ENCODE results near the gene SSR4. TPM values are rescaled to one million over a fixed set of nuclear protein-coding genes. Genes with fewer than 3 reads are reported as not detected.

The SSR4 gene
- total and polyA plus RNA-seq, 2 of the 13 experiments (the other 11 are each of a cell fraction or from before 2014, with no cell fraction given) = 214 to 288 TPM

DNA sequence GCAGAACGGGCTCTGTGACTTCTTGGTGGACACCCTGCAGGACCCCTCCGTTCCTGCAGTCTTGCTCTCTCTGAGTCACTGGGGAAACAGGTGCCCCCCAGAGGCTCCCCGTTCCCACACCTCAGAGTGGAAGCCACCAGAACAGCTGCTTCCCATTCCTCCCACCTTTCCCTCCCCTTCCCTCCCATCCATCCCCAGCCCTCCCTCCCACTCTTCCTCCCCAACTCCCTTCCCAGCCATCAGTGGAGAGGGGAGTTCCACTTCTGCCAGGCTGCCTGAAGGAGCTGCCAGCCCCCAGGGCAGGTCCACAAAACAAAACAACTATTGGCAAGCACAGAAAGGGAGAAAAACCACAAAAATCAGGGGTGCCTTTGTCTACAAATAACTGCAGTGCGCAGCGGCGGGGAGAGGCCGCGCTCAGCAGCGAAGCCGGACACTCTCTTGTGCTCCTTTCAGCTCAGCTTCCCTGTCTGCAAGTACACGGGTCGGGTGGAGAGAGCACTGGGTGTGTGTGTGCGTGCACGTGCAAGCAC is 8.1 kb downstream of the SSR4 start:
- BruUV-seq (replicated peaks) = no TSS peak
- Histone ChIP-seq H3K27ac (ENCODE audit: extremely low read length, insufficient read depth, low read length) (no peak overlapping the region), H2AFZ (ENCODE audit: low read length) (no peak overlapping the region), H3K9me3 (ENCODE audit: low read length) (no peaks in the 10 kb centered on the region), H3K4me3 (replicated peaks in 1 of 3; ENCODE audit: insufficient read depth in 1 of 3, low read depth in 2 of 3, low read length in 3 of 3) (no peak overlapping the region), H3K4me1 (ENCODE audit: insufficient read depth, low read length) (no peaks in the 10 kb centered on the region), H3K4me2 (ENCODE audit: low read depth, low read length) (no peak overlapping the region), H3K27me3 (ENCODE audit: control insufficient read depth in 1 of 2, insufficient read depth in 2 of 2, low read length in 2 of 2) (peaks cover 2 to 27% of the 10 kb centered on the region in 2 experiments; a peak in 3 of 5 replicates), H4K20me1 (ENCODE audit: insufficient read depth, low read length) (no peaks in the 10 kb centered on the region), H3K36me3 (replicated peaks in 1 of 2; ENCODE audit: control insufficient read depth in 1 of 2, insufficient read depth in 2 of 2, low read length in 2 of 2) (peaks cover 0 to 2% of the 10 kb centered on the region in 2 experiments; a peak in 1 of 5 replicates), H3K9ac (ENCODE audit: insufficient read depth, low read depth, low read length) (no peak overlapping the region), H3K79me2 (ENCODE audit: insufficient read depth, low read length) (no peaks in the 10 kb centered on the region)
- in situ Hi-C loops (cut with HindIII; ENCODE audit: extremely low pct_ligation_motif_present, low pct_unique_long_range_greater_than_20kb) = no loop called here
- WGBS (ENCODE audit: low lambda C conversion rate) = 74% methylated on average over 8 of the region's 14 CpGs
- DNase-seq (ENCODE audit: low spot score) = no peak
- FAIRE-seq = no peak
- intact Hi-C loops (cut with micrococcal nuclease; ENCODE audit: unreplicated experiment) = no loop called here
- POLR2A ChIA-PET = no interaction called here
- ATAC-seq = peak; percentile 9; the same call in 2 of the 3 replicates
- CTCF ChIA-PET (ENCODE audit: low intra/inter-chr PET ratio, low total read pairs) = no interaction called here
- no peak for TF ChIP-seq NFRKB (IDR thresholded peaks at IDR 0.05)
- TF ChIP-seq XBP1 (CRISPR knock-in tag; IDR thresholded peaks at IDR 0.05) = no peak
- no peak for TF ChIP-seq ZBTB1 (CRISPR knock-in tag; IDR thresholded peaks at IDR 0.05; ENCODE audit: borderline replicate concordance)
- TF ChIP-seq, protein P1, sequence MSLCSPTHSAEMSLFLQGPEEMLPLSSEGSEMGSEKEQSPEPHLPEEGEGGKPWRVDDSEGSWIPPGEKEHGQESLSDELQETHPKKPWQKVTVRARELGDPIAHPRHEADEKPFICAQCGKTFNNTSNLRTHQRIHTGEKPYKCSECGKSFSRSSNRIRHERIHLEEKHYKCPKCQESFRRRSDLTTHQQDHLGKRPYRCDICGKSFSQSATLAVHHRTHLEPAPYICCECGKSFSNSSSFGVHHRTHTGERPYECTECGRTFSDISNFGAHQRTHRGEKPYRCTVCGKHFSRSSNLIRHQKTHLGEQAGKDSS (CRISPR knock-in tag; IDR thresholded peaks at IDR 0.05; ENCODE audit: borderline replicate concordance, low read depth) = no peak
- no peak for TF ChIP-seq KAT8 (CRISPR knock-in tag; IDR thresholded peaks at IDR 0.05)
- TF ChIP-seq, protein P2, sequence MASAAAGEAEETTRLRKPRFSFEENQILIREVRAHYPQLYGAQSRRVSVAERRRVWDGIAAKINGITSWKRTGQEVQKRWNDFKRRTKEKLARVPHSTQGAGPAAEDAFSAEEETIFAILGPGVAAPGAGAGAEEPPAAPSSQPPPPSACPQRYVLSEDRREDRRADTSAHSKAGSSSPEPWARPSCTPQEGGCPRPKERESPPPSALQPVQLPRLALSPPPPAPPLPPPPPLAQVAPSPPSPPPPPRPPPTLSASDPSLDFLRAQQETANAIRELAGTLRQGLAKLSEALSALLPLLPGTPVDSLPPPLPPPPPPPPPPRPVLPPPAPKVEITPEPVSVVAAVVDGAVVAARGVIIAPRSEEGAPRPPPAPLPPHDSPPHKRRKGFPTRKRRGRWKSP (CRISPR knock-in tag; IDR thresholded peaks at IDR 0.05) = no peak
- no peak for TF ChIP-seq ZNF7 (CRISPR knock-in tag; IDR thresholded peaks at IDR 0.05)
- TF ChIP-seq SP1 (IDR thresholded peaks at IDR 0.05) = no peak
- no peak for TF ChIP-seq SP1 (CRISPR knock-in tag; IDR thresholded peaks at IDR 0.05)
- no peak for TF ChIP-seq KDM5B (CRISPR knock-in tag; IDR thresholded peaks at IDR 0.05; ENCODE audit: borderline replicate concordance)
- TF ChIP-seq SMC3 (IDR thresholded peaks at IDR 0.05; ENCODE audit: low read length) = no peak
- TF ChIP-seq ZNF713 (CRISPR knock-in tag; IDR thresholded peaks at IDR 0.05) = no peak
